MM.1S (cell line): ENCODE data around the gene ACTL7B.

Experiments used
- DNase-seq: peaks from one replicate; pipeline ENCODE4 v3.0.0-alpha.2; 2015
- H2AFZ ChIP-seq: fragments of 300-600 bp; sonication (generic); 2 replicates; pipeline ENCODE4 v1.6.0; 2016; ENCODE audit warnings: antibody characterized with exemption, low read length
- H3F3A ChIP-seq: fragments of 300-600 bp; sonication (generic); 2 replicates; pipeline ENCODE4 v1.6.1; 2016; ENCODE audit warnings: mild to moderate bottlenecking, antibody characterized with exemption, low read length, moderate library complexity, mixed read lengths; ENCODE audit not compliant: insufficient read depth
- H3K27ac ChIP-seq: fragments of 300-600 bp; sonication (generic); 2 replicates; pipeline ENCODE4 v1.5.1; 2016; ENCODE audit warnings: mild to moderate bottlenecking, low read length
- H3K27me3 ChIP-seq: fragments of 300-600 bp; sonication (generic); replicated peaks from 2 replicates; pipeline ENCODE4 v1.6.0; 2016; ENCODE audit warnings: low read length; ENCODE audit not compliant: insufficient read depth
- H3K36me3 ChIP-seq: fragments of 300-600 bp; sonication (generic); replicated peaks from 2 replicates; pipeline ENCODE4 v1.6.1; 2016; ENCODE audit warnings: mild to moderate bottlenecking, low read length, mixed read lengths; ENCODE audit not compliant: insufficient read depth
- H3K4me1 ChIP-seq: fragments of 300-600 bp; sonication (generic); 2 replicates; pipeline ENCODE4 v1.6.1; 2016; ENCODE audit warnings: low read length, mixed read lengths
- H3K4me2 ChIP-seq: fragments of 300-600 bp; sonication (generic); 2 replicates; pipeline ENCODE4 v1.6.0; 2016; ENCODE audit warnings: low read depth, low read length
- H3K4me3 ChIP-seq: fragments of 300-600 bp; sonication (generic); 2 replicates; pipeline ENCODE4 v1.5.1; 2016; ENCODE audit warnings: low read length, mixed read lengths
- H3K79me2 ChIP-seq: fragments of 300-600 bp; sonication (generic); 2 replicates; pipeline ENCODE4 v1.6.1; 2016; ENCODE audit warnings: mixed run types, low read length, mixed read lengths
- H3K9ac ChIP-seq: fragments of 300-600 bp; sonication (generic); 2 replicates; pipeline ENCODE4 v1.6.1; 2016; ENCODE audit warnings: low read length, mixed read lengths
- H3K9me2 ChIP-seq: fragments of 300-600 bp; sonication (generic); replicated peaks from 2 replicates; pipeline ENCODE4 v1.6.1; 2016; ENCODE audit warnings: mild to moderate bottlenecking, low read length, mixed read lengths; ENCODE audit not compliant: insufficient read depth
- H3K9me3 ChIP-seq: fragments of 300-600 bp; sonication (generic); replicated peaks from 2 replicates; pipeline ENCODE4 v1.6.1; 2016; ENCODE audit warnings: mild to moderate bottlenecking, low read length, mixed read lengths; ENCODE audit not compliant: insufficient read depth
- H4K20me1 ChIP-seq: fragments of 300-600 bp; sonication (generic); 2 replicates; pipeline ENCODE4 v1.6.1; 2016; ENCODE audit warnings: mild to moderate bottlenecking, low read length, moderate library complexity, mixed read lengths; ENCODE audit not compliant: insufficient read depth
- CTCF ChIP-seq: fragments of 300-600 bp; sonication (generic); IDR thresholded peaks from 2 replicates; pipeline ENCODE4 v1.5.1; 2016; ENCODE audit warnings: antibody characterized with exemption, low read length, mixed read lengths
- EZH2 ChIP-seq: fragments of 300-600 bp; sonication (generic); optimal IDR thresholded peaks from 2 replicates; pipeline ENCODE3; 2017; ENCODE audit warnings: low read depth, mild to moderate bottlenecking, antibody characterized with exemption, low read length, mixed read lengths
- EZH2phosphoT487 ChIP-seq: fragments of 300-600 bp; sonication (generic); IDR thresholded peaks from 2 replicates; pipeline ENCODE4 v1.6.1; 2018; ENCODE audit warnings: antibody characterized with exemption, low read length

Gene ACTL7B

GRCh38 chr9:108832179-108832500, 23.6 kb downstream of the ACTL7B start:
- Histone ChIP-seq H3K4me1 (peaks cover 6% of the 10 kb centered on the region), H3K9me2 (no peaks in the 10 kb centered on the region), H3K4me3 (no peak overlapping the region), H3K79me2 (no peaks in the 10 kb centered on the region), H3K9ac (no peak overlapping the region), H3K27ac (no peak overlapping the region), H2AFZ (no peak overlapping the region), H3K36me3 (no peaks in the 10 kb centered on the region), H3K9me3 (no peaks in the 10 kb centered on the region), H3F3A (no peaks in the 10 kb centered on the region), H3K27me3 (no peaks in the 10 kb centered on the region), H4K20me1 (no peaks in the 10 kb centered on the region), H3K4me2 (no peak overlapping the region)
- no peak for DNase-seq
- TF ChIP-seq EZH2phosphoT487 (no peak), EZH2 (no peak), CTCF (no peak)

- no peaks in the 10 kb centered on the region for H3K27me3 ChIP-seq
- H3K4me3 ChIP-seq: no peak overlapping the region
- no peaks in the 10 kb centered on the region for H4K20me1 ChIP-seq
- no peaks in the 10 kb centered on the region for H3K9me2 ChIP-seq
- H3K36me3 ChIP-seq: no peaks in the 10 kb centered on the region
- no peaks in the 10 kb centered on the region for H3F3A ChIP-seq
- H3K27ac ChIP-seq: no peak overlapping the region
- no peak overlapping the region for H3K9ac ChIP-seq
- H3K4me1 ChIP-seq: peaks cover 6% of the 10 kb centered on the region
- TF ChIP-seq EZH2 (no peak), EZH2phosphoT487 (no peak), CTCF (no peak)
- no peaks in the 10 kb centered on the region for H3K79me2 ChIP-seq
- no peak overlapping the region for H2AFZ ChIP-seq
- no peak for DNase-seq
- no peaks in the 10 kb centered on the region for H3K9me3 ChIP-seq
- no peak overlapping the region for H3K4me2 ChIP-seq
Measured at GRCh38 chr9:108831496-108832178, 24.1 kb downstream of the ACTL7B start.

- H3K27ac ChIP-seq: no peak overlapping the region
- H3F3A ChIP-seq: no peaks in the 10 kb centered on the region
- no peak overlapping the region for H2AFZ ChIP-seq
- H3K36me3 ChIP-seq: no peaks in the 10 kb centered on the region
- H3K4me2 ChIP-seq: no peak overlapping the region
- no peak overlapping the region for H3K9ac ChIP-seq
- H3K79me2 ChIP-seq: no peaks in the 10 kb centered on the region
- H3K4me3 ChIP-seq: no peak overlapping the region
- no peaks in the 10 kb centered on the region for H3K27me3 ChIP-seq
- H4K20me1 ChIP-seq: no peaks in the 10 kb centered on the region
- H3K4me1 ChIP-seq: peaks cover 5% of the 10 kb centered on the region
- H3K9me2 ChIP-seq: no peaks in the 10 kb centered on the region
- no peak for TF ChIP-seq CTCF
- TF ChIP-seq EZH2phosphoT487: no peak
- TF ChIP-seq EZH2: no peak
- DNase-seq: no peak
- H3K9me3 ChIP-seq: no peaks in the 10 kb centered on the region
Measured at GRCh38 chr9:108830272-108830671, 25.5 kb downstream of the ACTL7B start.
